CD14-positive monocyte (primary cell): Measurements from ENCODE around the gene MALAT1. TPM values are rescaled to one million over a fixed set of nuclear protein-coding genes. Genes with fewer than 3 reads are reported as not detected.

Experiments used
- DNase-seq, 3 donors: peaks; one replicate each; pipeline ENCODE4 v3.0.0-alpha.2; 2011 to 2022
- H2AFZ ChIP-seq: 2 replicates; pipeline ENCODE4 v1.6.0; 2012; ENCODE audit warnings: mild to moderate bottlenecking, low read depth, low read length, inconsistent platforms; ENCODE audit not compliant: insufficient read depth, poor library complexity, severe bottlenecking
- H3K27ac ChIP-seq, 2 donors: 1 replicate in 1 of 2; 2 replicates in 1 of 2; pipeline ENCODE4 v1.5.1; 2012 to 2013; ENCODE audit warnings: low read length in 2 of 2, control low read depth in 1 of 2, inconsistent platforms in 1 of 2, low read depth in 1 of 2, mild to moderate bottlenecking in 1 of 2
- H3K27me3 ChIP-seq, 2 donors: one replicate each; pipeline versions ENCODE4 v1.6.0 to v1.6.1; 2011 to 2013; ENCODE audit warnings: low read length in 2 of 2; ENCODE audit not compliant: control insufficient read depth in 2 of 2, insufficient read depth in 2 of 2
- H3K36me3 ChIP-seq, 2 donors: replicated peaks in 1 of 2; 1 replicate in 1 of 2; 2 replicates in 1 of 2; pipeline versions ENCODE4 v1.5.1 to v1.6.1; 2012 to 2013; ENCODE audit warnings: low read length in 2 of 2, control low read depth in 1 of 2, inconsistent platforms in 1 of 2, mild to moderate bottlenecking in 1 of 2; ENCODE audit not compliant: insufficient read depth in 2 of 2, control insufficient read depth in 1 of 2
- H3K4me1 ChIP-seq, 2 donors: 1 replicate in 1 of 2; 2 replicates in 1 of 2; pipeline versions ENCODE4 v1.5.1 to v1.6.1; 2012 to 2013; ENCODE audit warnings: low read length in 2 of 2, control low read depth in 1 of 2, inconsistent platforms in 1 of 2, mild to moderate bottlenecking in 1 of 2, moderate library complexity in 1 of 2; ENCODE audit not compliant: insufficient read depth in 2 of 2, control insufficient read depth in 1 of 2
- H3K4me2 ChIP-seq: replicated peaks from 2 replicates; pipeline ENCODE3; 2012; ENCODE audit warnings: low read length, moderate library complexity, mild to moderate bottlenecking; ENCODE audit not compliant: poor library complexity, severe bottlenecking; ENCODE audit errors: extremely low read depth
- H3K4me3 ChIP-seq, 3 experiments: fragments of 200-600 bp in 1 of 3; sonication (generic) in 1 of 3; replicated peaks in 1 of 3; 1 replicate in 2 of 3; 2 replicates in 1 of 3; pipeline ENCODE4 v1.5.1; 2011 to 2013; ENCODE audit warnings: low read length in 3 of 3, mild to moderate bottlenecking in 3 of 3, control low read depth in 2 of 3, low read depth in 2 of 3, inconsistent platforms in 1 of 3, moderate library complexity in 1 of 3
- H3K79me2 ChIP-seq: 2 replicates; pipeline ENCODE4 v1.6.0; 2012; ENCODE audit warnings: mild to moderate bottlenecking, control low read depth, inconsistent platforms, low read length, moderate library complexity; ENCODE audit not compliant: insufficient read depth
- H3K9ac ChIP-seq: 2 replicates; pipeline ENCODE4 v1.6.0; 2017; ENCODE audit warnings: low read length, mild to moderate bottlenecking; ENCODE audit not compliant: insufficient read depth, poor library complexity, severe bottlenecking
- H3K9me3 ChIP-seq, 2 donors: replicated peaks in 1 of 2; 1 replicate in 1 of 2; 2 replicates in 1 of 2; pipeline versions ENCODE4 v1.5.1 to v1.6.1; 2012 to 2013; ENCODE audit warnings: low read length in 2 of 2, control low read depth in 1 of 2; ENCODE audit not compliant: control insufficient read depth in 1 of 2, insufficient read depth in 1 of 2
- H4K20me1 ChIP-seq: 2 replicates; pipeline ENCODE4 v1.6.0; 2012; ENCODE audit warnings: mild to moderate bottlenecking, low read length, control low read depth, moderate library complexity; ENCODE audit not compliant: insufficient read depth
- H3K27ac Mint-ChIP-seq, 7 donors: one replicate each; pipeline ENCODE4 v1.8.0; 2020; ENCODE audit warnings: mild to moderate bottlenecking in 7 of 7, mixed read lengths in 7 of 7, moderate library complexity in 6 of 7, inconsistent platforms in 2 of 7
- H3K27me3 Mint-ChIP-seq, 3 donors: one replicate each; pipeline ENCODE4 v1.8.0; 2021 to 2022; ENCODE audit warnings: low read depth in 3 of 3, mild to moderate bottlenecking in 3 of 3, mixed read lengths in 3 of 3, moderate library complexity in 3 of 3, inconsistent platforms in 1 of 3
- H3K36me3 Mint-ChIP-seq, 2 donors: one replicate each; pipeline ENCODE4 v1.8.0; 2020; ENCODE audit warnings: mixed read lengths in 2 of 2, inconsistent platforms in 1 of 2, mild to moderate bottlenecking in 1 of 2
- H3K4me1 Mint-ChIP-seq: one replicate; pipeline ENCODE4 v1.8.0; 2020; ENCODE audit warnings: mild to moderate bottlenecking, mixed read lengths
- H3K4me3 Mint-ChIP-seq, 2 donors: one replicate each; pipeline ENCODE4 v1.8.0; 2020; ENCODE audit warnings: mild to moderate bottlenecking in 2 of 2, mixed read lengths in 2 of 2, moderate library complexity in 1 of 2
- H3K9me3 Mint-ChIP-seq, 7 donors: one replicate each; pipeline ENCODE4 v1.8.0; 2020 to 2022; ENCODE audit warnings: mixed read lengths in 7 of 7, mild to moderate bottlenecking in 6 of 7, moderate library complexity in 6 of 7, inconsistent platforms in 2 of 7
- CTCF ChIP-seq: fragments of 200-600 bp; IDR thresholded peaks from one replicate; pipeline ENCODE4 v1.8.0; 2022; ENCODE audit warnings: antibody characterized with exemption, mild to moderate bottlenecking
- WGBS: methylation state at CpG from one replicate; pipeline ENCODE4 v1.1.5; 2013; ENCODE audit warnings: missing lambda C conversion rate; ENCODE audit not compliant: insufficient coverage; 5-methylcytosine and 5-hydroxymethylcytosine counted together
- intact Hi-C, 2 donors: fragments of 100-400 bp; cut with micrococcal nuclease; formaldehyde crosslinking; loops; one replicate each; pipeline versions ENCODE4 v1.15.0 to v1.15.1; 2023
- polyA plus RNA-seq, 3 donors: library from polyadenylated mRNA; depleted of rRNA in 1 of 3; unstranded in 2 of 3; stranded (reverse) in 1 of 3; fragments of 300-500 nt in 2 of 3; fragments of >200 nt in 1 of 3; fragmentation: Illumina TruSeq in 2 of 3; gene quantifications; 1 replicate in 2 of 3; 2 replicates in 1 of 3; pipeline ENCODE4 v1.2.3, GENCODE V29; 2012 to 2021

Gene MALAT1
- polyA plus RNA-seq, 3 donors, result 263 to 815 (median 554) TPM

DNA sequence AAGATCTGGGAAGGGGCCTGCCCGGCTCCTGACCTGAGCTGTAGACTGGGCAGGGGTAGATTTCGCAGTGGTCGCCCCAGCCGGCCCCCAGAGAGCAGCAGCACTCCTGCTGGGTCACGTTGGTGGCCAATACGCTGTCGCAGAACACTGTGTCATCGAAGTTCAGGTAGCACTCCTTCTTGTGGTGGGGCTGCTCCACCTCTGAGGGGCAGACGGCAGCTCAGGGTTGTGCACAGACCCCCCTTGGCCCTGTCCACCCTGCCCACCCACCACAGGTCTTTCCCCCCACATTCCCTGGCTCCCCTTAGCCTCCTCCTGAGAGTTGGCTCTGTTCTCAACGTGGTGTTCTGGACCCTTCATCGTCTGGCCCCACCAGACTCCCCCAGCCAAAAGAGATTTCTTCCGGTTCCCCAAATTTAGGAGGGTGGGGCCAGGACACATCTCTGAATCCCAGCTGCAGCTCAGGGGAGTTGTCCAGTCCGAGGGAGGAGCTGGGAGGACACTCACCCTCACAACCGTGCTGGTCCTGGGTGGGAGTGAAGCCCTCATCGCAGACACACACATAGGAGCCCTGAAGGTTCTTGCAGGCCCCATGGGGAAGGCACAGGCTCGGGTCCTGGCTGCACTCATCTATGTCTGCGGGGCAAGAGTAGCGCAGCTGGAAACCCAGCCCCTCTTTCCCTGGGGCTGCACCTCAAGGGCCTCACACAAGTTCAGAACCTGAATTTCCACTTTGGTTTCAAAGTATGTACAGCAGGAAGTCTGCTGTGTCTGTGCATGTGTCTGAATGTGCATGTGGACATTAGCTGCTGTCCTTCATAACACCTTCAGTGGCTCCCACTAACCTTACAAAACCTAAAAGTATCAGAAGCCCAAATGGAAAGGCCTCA is 42.5 kb downstream of the MALAT1 start:
- H3K9me3 Mint-ChIP-seq, result no peaks in the 10 kb centered on the region
- peaks cover 20% of the 10 kb centered on the region for H3K4me1 Mint-ChIP-seq
- Histone ChIP-seq H3K36me3 (peaks cover 22 to 24% of the 10 kb centered on the region in 2 donors), H3K9ac (peak overlapping the region; percentile 54), H3K79me2 (no peaks in the 10 kb centered on the region), H2AFZ (peak overlapping the region; percentile 90), H3K27ac (peak overlapping the region; percentile 20 to 49), H4K20me1 (peaks cover 5% of the 10 kb centered on the region), H3K27me3 (no peaks in the 10 kb centered on the region), H3K9me3 (no peaks in the 10 kb centered on the region), H3K4me2 (peak overlapping the region; percentile 99), H3K4me1 (peaks cover 16 to 34% of the 10 kb centered on the region in 2 donors), H3K4me3 (peak overlapping the region; percentile 48 to 90 (median 51))
- peak overlapping the region; percentile 82 to 86 for H3K4me3 Mint-ChIP-seq
- WGBS, result 33% methylated on average over 14 of the region's 18 CpGs
- intact Hi-C loops, result loop anchor here (2.0 to 10.0 kb wide), 3 partner anchors 33 to 73 kb away; partner anchors contain the start of genes MAP3K11 (in 2 of the 2) and PCNX3 (in 1 of the 2)
- no peak for DNase-seq
- H3K27ac Mint-ChIP-seq, result peak overlapping the region; percentile 72 to 88 (median 85)
- peak; percentile 7 for TF ChIP-seq CTCF
- peaks cover 11 to 26% of the 10 kb centered on the region in 2 donors for H3K36me3 Mint-ChIP-seq
- peaks cover 9 to 12% (median 11%) of the 10 kb centered on the region in 3 donors for H3K27me3 Mint-ChIP-seq

GRCh38 chr11:65542738-65543390 is 44.0 kb downstream of the MALAT1 start:
- H3K4me2 ChIP-seq, result no peak overlapping the region
- H3K27ac ChIP-seq, result no peak overlapping the region
- H3K79me2 ChIP-seq, result no peaks in the 10 kb centered on the region
- DNase-seq, result no peak
- Mint-ChIP-seq H3K36me3 (peaks cover 2 to 11% of the 10 kb centered on the region in 2 donors), H3K27me3 (peaks cover 10 to 12% (median 11%) of the 10 kb centered on the region in 3 donors), H3K4me1 (peaks cover 25% of the 10 kb centered on the region), H3K27ac (peak overlapping the region in 2 of 7 donors; percentile 62 to 80), H3K4me3 (no peak overlapping the region), H3K9me3 (no peaks in the 10 kb centered on the region)
- no peak overlapping the region for H2AFZ ChIP-seq
- no peaks in the 10 kb centered on the region for H3K27me3 ChIP-seq
- H3K36me3 ChIP-seq, result peaks cover 8% of the 10 kb centered on the region in 2 donors
- H3K4me3 ChIP-seq, result no peak overlapping the region
- TF ChIP-seq CTCF, result no peak
- no peaks in the 10 kb centered on the region for H3K9me3 ChIP-seq
- intact Hi-C loops, result loop anchor here (5.0 to 10.0 kb wide), 2 partner anchors 69 to 72 kb away; partner anchors contain the start of genes MAP3K11 (in 2 of the 2) and PCNX3 (in 1 of the 2)
- H4K20me1 ChIP-seq, result no peaks in the 10 kb centered on the region
- 100% methylated on average over 2 of the region's 3 CpGs for WGBS
- peaks cover 23 to 45% of the 10 kb centered on the region in 2 donors for H3K4me1 ChIP-seq
- H3K9ac ChIP-seq, result no peak overlapping the region
